GM12878 (cell line): ENCODE data around the gene PYGO2. TPM values are rescaled to one million over a fixed set of nuclear protein-coding genes. Genes with fewer than 3 reads are reported as not detected.

ENCODE experiments used
- ATF7 ChIP-seq: fragments of 450-650 bp; IDR thresholded peaks from 2 replicates; pipeline ENCODE4 v1.6.1; 2016; ENCODE audit warnings: low read depth, mild to moderate bottlenecking
- CBFB ChIP-seq: IDR thresholded peaks from 2 replicates; pipeline ENCODE4 v1.6.1; 2016; ENCODE audit warnings: antibody characterized with exemption, low read depth
- FOXM1 ChIP-seq: IDR thresholded peaks from 2 replicates; pipeline ENCODE4 v1.6.1; 2012; ENCODE audit warnings: low read depth, mild to moderate bottlenecking, inconsistent platforms, low read length, moderate library complexity
- IKZF1 ChIP-seq: fragments of 450-650 bp; conservative IDR thresholded peaks from 2 replicates; pipeline ENCODE4 v1.6.1; 2017; ENCODE audit warnings: antibody characterized with exemption, mild to moderate bottlenecking
- KAT2A ChIP-seq: conservative IDR thresholded peaks from 2 replicates; pipeline ENCODE4 v1.6.1; 2011; ENCODE audit warnings: low read depth, low read length; ENCODE audit not compliant: control insufficient read depth
- NFXL1 ChIP-seq: fragments of 450-650 bp; IDR thresholded peaks from 2 replicates; pipeline ENCODE4 v1.6.1; 2017; ENCODE audit warnings: antibody characterized with exemption, mild to moderate bottlenecking, borderline replicate concordance
- NKRF ChIP-seq: fragments of 450-650 bp; conservative IDR thresholded peaks from 2 replicates; pipeline ENCODE4 v1.6.1; 2017; ENCODE audit warnings: mild to moderate bottlenecking, moderate library complexity
- NR2F1 ChIP-seq: fragments of 450-650 bp; conservative IDR thresholded peaks from 2 replicates; pipeline ENCODE4 v1.6.1; 2017; ENCODE audit warnings: mild to moderate bottlenecking
- POLR2A ChIP-seq: IDR thresholded peaks from 2 replicates; pipeline ENCODE4 v1.6.1; 2011; ENCODE audit warnings: low read depth, mild to moderate bottlenecking, low read length
- POU2F2 ChIP-seq: IDR thresholded peaks from 3 replicates; pipeline ENCODE4 v1.6.1; 2011; ENCODE audit warnings: low read depth, mild to moderate bottlenecking, low read length, borderline replicate concordance
- RELB ChIP-seq: fragments of 450-650 bp; IDR thresholded peaks from 2 replicates; pipeline ENCODE4 v1.6.1; 2017; ENCODE audit warnings: low read depth, mild to moderate bottlenecking, moderate library complexity
- SMAD1 ChIP-seq: fragments of 450-650 bp; IDR thresholded peaks from 2 replicates; pipeline ENCODE4 v1.6.1; 2018; ENCODE audit warnings: mild to moderate bottlenecking, low read depth; ENCODE audit not compliant: partially characterized antibody
- STAT1 ChIP-seq: fragments of 450-650 bp; conservative IDR thresholded peaks from 2 replicates; pipeline ENCODE4 v1.6.1; 2014; ENCODE audit warnings: antibody characterized with exemption, mild to moderate bottlenecking
- YBX1 ChIP-seq: fragments of 450-650 bp; IDR thresholded peaks from 2 replicates; pipeline ENCODE4 v1.6.1; 2016; ENCODE audit warnings: antibody characterized with exemption
- ZNF622 ChIP-seq: fragments of 450-650 bp; IDR thresholded peaks from 2 replicates; pipeline ENCODE4 v1.6.1; 2017; ENCODE audit warnings: mild to moderate bottlenecking, inconsistent platforms
- ZSCAN29 ChIP-seq: fragments of 450-650 bp; IDR thresholded peaks from 2 replicates; pipeline ENCODE4 v1.6.1; 2017; ENCODE audit warnings: mild to moderate bottlenecking, moderate library complexity
- ZZZ3 ChIP-seq: IDR thresholded peaks from 2 replicates; pipeline ENCODE4 v1.6.1; 2011; ENCODE audit warnings: low read depth; ENCODE audit not compliant: control insufficient read depth, insufficient read length
- polyA plus RNA-seq, 11 experiments: library from polyadenylated mRNA; depleted of rRNA in 4 of 11; unstranded in 6 of 11; stranded (reverse) in 5 of 11; fragments of >200 nt; fragmentation: Nextera tagmentation in 4 of 11; fragmentation: Illumina TruSeq in 1 of 11; extraction: Ambion mirVana in 4 of 11; extraction: Trizol in 1 of 11; gene quantifications; 1 replicate in 1 of 11; 2 replicates in 10 of 11; pipeline versions ENCODE4 v1.2.1 to v1.2.3, GENCODE V29; 2011 to 2016; ENCODE audit warnings: inconsistent platforms in 2 of 11, missing spikeins in 2 of 11, low read depth in 1 of 11
- total RNA-seq, 4 experiments: library from RNA; depleted of rRNA in 3 of 4; stranded (reverse); fragments of >200 nt in 3 of 4; fragmentation: Illumina TruSeq in 1 of 4; extraction: Trizol in 1 of 4; gene quantifications; 2 replicates each; pipeline versions ENCODE4 v1.2.1 to v1.2.3, GENCODE V29; 2013 to 2021
- TF ChIP-seq, protein P1 (sequence below): fragments of 450-650 bp; IDR thresholded peaks from 2 replicates; pipeline ENCODE4 v1.6.1; 2016; ENCODE audit warnings: mild to moderate bottlenecking, moderate library complexity, borderline replicate concordance
- TF ChIP-seq, protein P2 (sequence below): fragments of 450-650 bp; IDR thresholded peaks from 2 replicates; pipeline ENCODE4 v1.6.1; 2017; ENCODE audit warnings: mild to moderate bottlenecking, moderate library complexity

The PYGO2 gene
- total and polyA plus RNA-seq, 10 of the 15 experiments (the other 5 are each of a cell fraction or from before 2014, with no cell fraction given), result 8.1 to 33.8 (median 23.5) TPM

- TF ChIP-seq, protein P1, sequence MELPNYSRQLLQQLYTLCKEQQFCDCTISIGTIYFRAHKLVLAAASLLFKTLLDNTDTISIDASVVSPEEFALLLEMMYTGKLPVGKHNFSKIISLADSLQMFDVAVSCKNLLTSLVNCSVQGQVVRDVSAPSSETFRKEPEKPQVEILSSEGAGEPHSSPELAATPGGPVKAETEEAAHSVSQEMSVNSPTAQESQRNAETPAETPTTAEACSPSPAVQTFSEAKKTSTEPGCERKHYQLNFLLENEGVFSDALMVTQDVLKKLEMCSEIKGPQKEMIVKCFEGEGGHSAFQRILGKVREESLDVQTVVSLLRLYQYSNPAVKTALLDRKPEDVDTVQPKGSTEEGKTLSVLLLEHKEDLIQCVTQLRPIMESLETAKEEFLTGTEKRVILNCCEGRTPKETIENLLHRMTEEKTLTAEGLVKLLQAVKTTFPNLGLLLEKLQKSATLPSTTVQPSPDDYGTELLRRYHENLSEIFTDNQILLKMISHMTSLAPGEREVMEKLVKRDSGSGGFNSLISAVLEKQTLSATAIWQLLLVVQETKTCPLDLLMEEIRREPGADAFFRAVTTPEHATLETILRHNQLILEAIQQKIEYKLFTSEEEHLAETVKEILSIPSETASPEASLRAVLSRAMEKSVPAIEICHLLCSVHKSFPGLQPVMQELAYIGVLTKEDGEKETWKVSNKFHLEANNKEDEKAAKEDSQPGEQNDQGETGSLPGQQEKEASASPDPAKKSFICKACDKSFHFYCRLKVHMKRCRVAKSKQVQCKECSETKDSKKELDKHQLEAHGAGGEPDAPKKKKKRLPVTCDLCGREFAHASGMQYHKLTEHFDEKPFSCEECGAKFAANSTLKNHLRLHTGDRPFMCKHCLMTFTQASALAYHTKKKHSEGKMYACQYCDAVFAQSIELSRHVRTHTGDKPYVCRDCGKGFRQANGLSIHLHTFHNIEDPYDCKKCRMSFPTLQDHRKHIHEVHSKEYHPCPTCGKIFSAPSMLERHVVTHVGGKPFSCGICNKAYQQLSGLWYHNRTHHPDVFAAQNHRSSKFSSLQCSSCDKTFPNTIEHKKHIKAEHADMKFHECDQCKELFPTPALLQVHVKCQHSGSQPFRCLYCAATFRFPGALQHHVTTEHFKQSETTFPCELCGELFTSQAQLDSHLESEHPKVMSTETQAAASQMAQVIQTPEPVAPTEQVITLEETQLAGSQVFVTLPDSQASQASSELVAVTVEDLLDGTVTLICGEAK, result peak; percentile 47; the same call in 1 of the 2 replicates
- TF ChIP-seq CBFB, result peak; percentile 70; the same call in 1 of the 2 replicates
- no peak for TF ChIP-seq SMAD1
- no peak for TF ChIP-seq ZSCAN29
- TF ChIP-seq, protein P2, sequence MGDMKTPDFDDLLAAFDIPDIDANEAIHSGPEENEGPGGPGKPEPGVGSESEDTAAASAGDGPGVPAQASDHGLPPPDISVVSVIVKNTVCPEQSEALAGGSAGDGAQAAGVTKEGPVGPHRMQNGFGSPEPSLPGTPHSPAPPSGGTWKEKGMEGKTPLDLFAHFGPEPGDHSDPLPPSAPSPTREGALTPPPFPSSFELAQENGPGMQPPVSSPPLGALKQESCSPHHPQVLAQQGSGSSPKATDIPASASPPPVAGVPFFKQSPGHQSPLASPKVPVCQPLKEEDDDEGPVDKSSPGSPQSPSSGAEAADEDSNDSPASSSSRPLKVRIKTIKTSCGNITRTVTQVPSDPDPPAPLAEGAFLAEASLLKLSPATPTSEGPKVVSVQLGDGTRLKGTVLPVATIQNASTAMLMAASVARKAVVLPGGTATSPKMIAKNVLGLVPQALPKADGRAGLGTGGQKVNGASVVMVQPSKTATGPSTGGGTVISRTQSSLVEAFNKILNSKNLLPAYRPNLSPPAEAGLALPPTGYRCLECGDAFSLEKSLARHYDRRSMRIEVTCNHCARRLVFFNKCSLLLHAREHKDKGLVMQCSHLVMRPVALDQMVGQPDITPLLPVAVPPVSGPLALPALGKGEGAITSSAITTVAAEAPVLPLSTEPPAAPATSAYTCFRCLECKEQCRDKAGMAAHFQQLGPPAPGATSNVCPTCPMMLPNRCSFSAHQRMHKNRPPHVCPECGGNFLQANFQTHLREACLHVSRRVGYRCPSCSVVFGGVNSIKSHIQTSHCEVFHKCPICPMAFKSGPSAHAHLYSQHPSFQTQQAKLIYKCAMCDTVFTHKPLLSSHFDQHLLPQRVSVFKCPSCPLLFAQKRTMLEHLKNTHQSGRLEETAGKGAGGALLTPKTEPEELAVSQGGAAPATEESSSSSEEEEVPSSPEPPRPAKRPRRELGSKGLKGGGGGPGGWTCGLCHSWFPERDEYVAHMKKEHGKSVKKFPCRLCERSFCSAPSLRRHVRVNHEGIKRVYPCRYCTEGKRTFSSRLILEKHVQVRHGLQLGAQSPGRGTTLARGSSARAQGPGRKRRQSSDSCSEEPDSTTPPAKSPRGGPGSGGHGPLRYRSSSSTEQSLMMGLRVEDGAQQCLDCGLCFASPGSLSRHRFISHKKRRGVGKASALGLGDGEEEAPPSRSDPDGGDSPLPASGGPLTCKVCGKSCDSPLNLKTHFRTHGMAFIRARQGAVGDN, result no peak
- TF ChIP-seq RELB, result no peak; the same call in 1 of the 2 replicates
- peak; percentile 7; the same call in 2 of the 3 replicates for TF ChIP-seq POU2F2
- peak; percentile 24; the same call in 1 of the 2 replicates for TF ChIP-seq NR2F1
- no peak for TF ChIP-seq FOXM1
- TF ChIP-seq STAT1, result no peak
- no peak for TF ChIP-seq ZZZ3
- TF ChIP-seq POLR2A, result peak; percentile 62
- TF ChIP-seq KAT2A, result no peak
- peak; percentile 76 for TF ChIP-seq IKZF1
- no peak for TF ChIP-seq YBX1
- TF ChIP-seq NKRF, result peak; percentile 54; the same call in 1 of the 2 replicates
- TF ChIP-seq ZNF622, result no peak
- peak; percentile 40; the same call in 1 of the 2 replicates for TF ChIP-seq ATF7
- no peak for TF ChIP-seq NFXL1
Observed at GRCh38 chr1:154998818-154999570, 37.4 kb upstream of the PYGO2 start (continued).
